HepG2 (cell line): ENCODE data around the gene UNKL. TPM values are rescaled to one million over a fixed set of nuclear protein-coding genes. Genes with fewer than 3 reads are reported as not detected.

Experiments used
- AHR ChIP-seq: IDR thresholded peaks from 2 replicates; pipeline ENCODE4 v1.6.1; 2018; ENCODE audit warnings: missing genetic modification reagents, missing compliant biosample characterization
- EEA1 ChIP-seq: sonication (generic); formaldehyde crosslinking; IDR thresholded peaks from 2 replicates; pipeline ENCODE4 v1.5.1; 2020; ENCODE audit warnings: mild to moderate bottlenecking, missing genetic modification reagents, borderline replicate concordance
- ELF4 ChIP-seq: sonication (generic); formaldehyde crosslinking; IDR thresholded peaks from 2 replicates; pipeline ENCODE4 v1.5.0; 2020; ENCODE audit warnings: missing genetic modification reagents, mild to moderate bottlenecking, moderate library complexity, borderline replicate concordance
- FIP1L1 ChIP-seq: fragments of 200-400 bp; formaldehyde crosslinking; IDR thresholded peaks from 2 replicates; pipeline ENCODE4 v1.6.1; 2018; ENCODE audit warnings: low read depth, mild to moderate bottlenecking, low read length, moderate library complexity, borderline replicate concordance; ENCODE audit not compliant: insufficient read depth
- FOXA3 ChIP-seq: IDR thresholded peaks from 2 replicates; pipeline ENCODE4 v1.6.1; 2016; ENCODE audit warnings: missing genetic modification reagents, missing compliant biosample characterization
- GATA4 ChIP-seq: sonication (generic); IDR thresholded peaks from 2 replicates; pipeline ENCODE4 v1.6.1; 2016; ENCODE audit warnings: antibody characterized with exemption, low read depth, borderline replicate concordance
- MED1 ChIP-seq: sonication (generic); formaldehyde crosslinking; IDR thresholded peaks from 2 replicates; pipeline ENCODE4 v1.4.0; 2020; ENCODE audit warnings: missing genetic modification reagents
- MYC ChIP-seq: sonication (generic); formaldehyde crosslinking; IDR thresholded peaks from 2 replicates; pipeline ENCODE4 v1.9.0; 2021; ENCODE audit warnings: missing genetic modification reagents, borderline replicate concordance
- ONECUT2 ChIP-seq: sonication (generic); formaldehyde crosslinking; IDR thresholded peaks from 2 replicates; pipeline ENCODE4 v1.4.0; 2020; ENCODE audit warnings: missing genetic modification reagents
- SNAI1 ChIP-seq: sonication (generic); formaldehyde crosslinking; IDR thresholded peaks from 2 replicates; pipeline ENCODE4 v1.5.0; 2020; ENCODE audit warnings: mild to moderate bottlenecking, missing genetic modification reagents, borderline replicate concordance
- SP4 ChIP-seq: sonication (generic); formaldehyde crosslinking; IDR thresholded peaks from 2 replicates; pipeline ENCODE4 v1.8.1; 2023; ENCODE audit warnings: mild to moderate bottlenecking, missing genetic modification reagents
- SUZ12 ChIP-seq: fragments of 150-350 bp; IDR thresholded peaks from 2 replicates; pipeline ENCODE4 v1.6.1; 2014; ENCODE audit warnings: low read depth, low read length
- TBX2 ChIP-seq: sonication (generic); formaldehyde crosslinking; IDR thresholded peaks from 2 replicates; pipeline ENCODE4 v1.5.0; 2020; ENCODE audit warnings: missing genetic modification reagents, mild to moderate bottlenecking, borderline replicate concordance
- ZNF101 ChIP-seq: sonication (generic); formaldehyde crosslinking; IDR thresholded peaks from 2 replicates; pipeline ENCODE4 v1.4.0; 2020; ENCODE audit warnings: mild to moderate bottlenecking, low read depth, missing genetic modification reagents, borderline replicate concordance
- ZNF12 ChIP-seq: sonication (generic); formaldehyde crosslinking; IDR thresholded peaks from 2 replicates; pipeline ENCODE4 v1.5.0; 2020; ENCODE audit warnings: missing genetic modification reagents
- ZNF207 ChIP-seq: fragments of 450-650 bp; IDR thresholded peaks from 2 replicates; pipeline ENCODE4 v1.6.1; 2016; ENCODE audit warnings: antibody characterized with exemption, borderline replicate concordance
- ZNF331 ChIP-seq: sonication (generic); formaldehyde crosslinking; IDR thresholded peaks from 2 replicates; pipeline ENCODE4 v1.4.0; 2020; ENCODE audit warnings: missing genetic modification reagents
- polyA plus RNA-seq, 8 experiments: library from polyadenylated mRNA; depleted of rRNA in 3 of 8; stranded (reverse) in 7 of 8; unstranded in 1 of 8; fragments of >200 nt; fragmentation: Illumina TruSeq in 4 of 8; extraction: Trizol in 4 of 8; gene quantifications; 2 replicates each; pipeline versions ENCODE4 v1.2.1 to v1.2.3, GENCODE V29; 2011 to 2016; ENCODE audit warnings: low read depth in 4 of 8, missing spikeins in 1 of 8, mixed read lengths in 1 of 8; ENCODE audit not compliant: insufficient read depth in 1 of 8
- total RNA-seq, 5 experiments: library from RNA; depleted of rRNA; stranded (reverse); fragments of >200 nt; fragmentation: Illumina TruSeq; extraction: Trizol; gene quantifications; 2 replicates each; pipeline ENCODE4 v1.2.3, GENCODE V29; 2016; ENCODE audit warnings: low read depth in 1 of 5
- TF ChIP-seq, protein P1 (sequence below): fragments of 450-650 bp; IDR thresholded peaks from 2 replicates; pipeline ENCODE4 v1.6.1; 2016
- TF ChIP-seq, protein P2 (sequence below): sonication (generic); formaldehyde crosslinking; IDR thresholded peaks from 2 replicates; pipeline ENCODE4 v1.5.0; 2020; ENCODE audit warnings: mild to moderate bottlenecking, low read depth, missing genetic modification reagents, borderline replicate concordance
- TF ChIP-seq, protein P3 (sequence below): sonication (generic); formaldehyde crosslinking; IDR thresholded peaks from 2 replicates; pipeline ENCODE4 v1.5.0; 2020; ENCODE audit warnings: missing genetic modification reagents
- TF ChIP-seq, protein P4 (sequence below): sonication (generic); formaldehyde crosslinking; IDR thresholded peaks from 2 replicates; pipeline ENCODE4 v1.4.0; 2020; ENCODE audit warnings: missing genetic modification reagents
- TF ChIP-seq, protein P5 (sequence below): sonication (generic); formaldehyde crosslinking; IDR thresholded peaks from 2 replicates; pipeline ENCODE4 v1.4.0; 2020; ENCODE audit warnings: missing genetic modification reagents, borderline replicate concordance

UNKL gene
- total and polyA plus RNA-seq, 2 of the 13 experiments (the other 11 are each of a cell fraction or from before 2014, with no cell fraction given), result 10.4 to 17.6 TPM

DNA sequence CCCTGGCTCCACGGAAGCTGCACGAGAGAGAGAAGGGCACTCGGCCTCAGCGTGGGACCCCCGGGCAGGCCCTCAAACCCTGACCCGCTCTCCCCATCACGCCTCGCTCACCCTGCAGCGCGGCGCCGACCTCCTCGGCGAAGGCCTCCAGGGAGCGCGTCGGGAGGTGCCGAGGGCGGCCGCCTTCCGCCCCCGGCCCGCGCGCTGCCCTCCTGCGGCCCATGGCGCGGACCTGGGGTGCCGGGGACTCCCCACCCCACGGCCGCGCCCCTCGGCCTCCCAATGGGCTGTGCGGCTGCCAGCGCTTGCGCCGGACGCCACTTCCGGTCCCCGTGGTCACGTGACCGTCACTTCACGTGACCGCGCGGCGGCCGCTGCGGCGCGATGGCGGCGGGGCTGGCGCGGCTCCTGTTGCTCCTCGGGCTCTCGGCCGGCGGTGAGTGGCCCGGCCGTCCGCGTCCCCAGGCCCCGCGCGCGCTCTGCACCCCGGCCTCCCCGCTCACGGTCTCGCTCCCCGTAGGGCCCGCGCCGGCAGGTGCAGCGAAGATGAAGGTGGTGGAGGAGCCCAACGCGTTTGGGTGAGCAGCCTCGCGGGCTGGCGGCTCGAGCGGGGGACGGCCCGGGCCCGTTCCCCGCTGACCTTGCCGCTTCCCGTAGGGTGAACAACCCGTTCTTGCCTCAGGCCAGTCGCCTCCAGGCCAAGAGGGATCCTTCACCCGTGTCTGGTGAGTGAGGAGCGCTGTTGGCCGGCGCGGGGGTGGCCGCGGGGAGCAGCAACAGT is 62.7 kb downstream of the UNKL start, which contains the start of the genes GNPTG and TSR3 (continued):
- TF ChIP-seq ELF4 (CRISPR knock-in tag) (no peak), ONECUT2 (CRISPR knock-in tag) (no peak), TBX2 (CRISPR knock-in tag) (no peak), FOXA3 (CRISPR knock-in tag) (peak; percentile 55; the same call in 1 of the 2 replicates), MED1 (CRISPR knock-in tag) (peak; percentile 75), SUZ12 (no peak), MYC (CRISPR knock-in tag) (peak; percentile 85), GATA4 (no peak), EEA1 (CRISPR knock-in tag) (no peak), ZNF331 (CRISPR knock-in tag) (peak; percentile 63; the same call in 1 of the 2 replicates), AHR (CRISPR knock-in tag) (no peak), SP4 (CRISPR knock-in tag) (peak; percentile 87), SNAI1 (no peak), ZNF12 (no peak), ZNF101 (no peak), ZNF207 (no peak), FIP1L1 (no peak)
- TF ChIP-seq, protein P1, sequence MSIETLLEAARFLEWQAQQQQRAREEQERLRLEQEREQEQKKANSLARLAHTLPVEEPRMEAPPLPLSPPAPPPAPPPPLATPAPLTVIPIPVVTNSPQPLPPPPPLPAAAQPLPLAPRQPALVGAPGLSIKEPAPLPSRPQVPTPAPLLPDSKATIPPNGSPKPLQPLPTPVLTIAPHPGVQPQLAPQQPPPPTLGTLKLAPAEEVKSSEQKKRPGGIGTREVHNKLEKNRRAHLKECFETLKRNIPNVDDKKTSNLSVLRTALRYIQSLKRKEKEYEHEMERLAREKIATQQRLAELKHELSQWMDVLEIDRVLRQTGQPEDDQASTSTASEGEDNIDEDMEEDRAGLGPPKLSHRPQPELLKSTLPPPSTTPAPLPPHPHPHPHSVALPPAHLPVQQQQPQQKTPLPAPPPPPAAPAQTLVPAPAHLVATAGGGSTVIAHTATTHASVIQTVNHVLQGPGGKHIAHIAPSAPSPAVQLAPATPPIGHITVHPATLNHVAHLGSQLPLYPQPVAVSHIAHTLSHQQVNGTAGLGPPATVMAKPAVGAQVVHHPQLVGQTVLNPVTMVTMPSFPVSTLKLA, result 0 out of 2 replicates have a peak, but pooled peaks have one; percentile 16
- TF ChIP-seq, protein P2, sequence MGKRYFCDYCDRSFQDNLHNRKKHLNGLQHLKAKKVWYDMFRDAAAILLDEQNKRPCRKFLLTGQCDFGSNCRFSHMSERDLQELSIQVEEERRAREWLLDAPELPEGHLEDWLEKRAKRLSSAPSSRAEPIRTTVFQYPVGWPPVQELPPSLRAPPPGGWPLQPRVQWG, result no peak
- TF ChIP-seq, protein P3, sequence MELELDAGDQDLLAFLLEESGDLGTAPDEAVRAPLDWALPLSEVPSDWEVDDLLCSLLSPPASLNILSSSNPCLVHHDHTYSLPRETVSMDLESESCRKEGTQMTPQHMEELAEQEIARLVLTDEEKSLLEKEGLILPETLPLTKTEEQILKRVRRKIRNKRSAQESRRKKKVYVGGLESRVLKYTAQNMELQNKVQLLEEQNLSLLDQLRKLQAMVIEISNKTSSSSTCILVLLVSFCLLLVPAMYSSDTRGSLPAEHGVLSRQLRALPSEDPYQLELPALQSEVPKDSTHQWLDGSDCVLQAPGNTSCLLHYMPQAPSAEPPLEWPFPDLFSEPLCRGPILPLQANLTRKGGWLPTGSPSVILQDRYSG (CRISPR knock-in tag), result no peak
- TF ChIP-seq, protein P4, sequence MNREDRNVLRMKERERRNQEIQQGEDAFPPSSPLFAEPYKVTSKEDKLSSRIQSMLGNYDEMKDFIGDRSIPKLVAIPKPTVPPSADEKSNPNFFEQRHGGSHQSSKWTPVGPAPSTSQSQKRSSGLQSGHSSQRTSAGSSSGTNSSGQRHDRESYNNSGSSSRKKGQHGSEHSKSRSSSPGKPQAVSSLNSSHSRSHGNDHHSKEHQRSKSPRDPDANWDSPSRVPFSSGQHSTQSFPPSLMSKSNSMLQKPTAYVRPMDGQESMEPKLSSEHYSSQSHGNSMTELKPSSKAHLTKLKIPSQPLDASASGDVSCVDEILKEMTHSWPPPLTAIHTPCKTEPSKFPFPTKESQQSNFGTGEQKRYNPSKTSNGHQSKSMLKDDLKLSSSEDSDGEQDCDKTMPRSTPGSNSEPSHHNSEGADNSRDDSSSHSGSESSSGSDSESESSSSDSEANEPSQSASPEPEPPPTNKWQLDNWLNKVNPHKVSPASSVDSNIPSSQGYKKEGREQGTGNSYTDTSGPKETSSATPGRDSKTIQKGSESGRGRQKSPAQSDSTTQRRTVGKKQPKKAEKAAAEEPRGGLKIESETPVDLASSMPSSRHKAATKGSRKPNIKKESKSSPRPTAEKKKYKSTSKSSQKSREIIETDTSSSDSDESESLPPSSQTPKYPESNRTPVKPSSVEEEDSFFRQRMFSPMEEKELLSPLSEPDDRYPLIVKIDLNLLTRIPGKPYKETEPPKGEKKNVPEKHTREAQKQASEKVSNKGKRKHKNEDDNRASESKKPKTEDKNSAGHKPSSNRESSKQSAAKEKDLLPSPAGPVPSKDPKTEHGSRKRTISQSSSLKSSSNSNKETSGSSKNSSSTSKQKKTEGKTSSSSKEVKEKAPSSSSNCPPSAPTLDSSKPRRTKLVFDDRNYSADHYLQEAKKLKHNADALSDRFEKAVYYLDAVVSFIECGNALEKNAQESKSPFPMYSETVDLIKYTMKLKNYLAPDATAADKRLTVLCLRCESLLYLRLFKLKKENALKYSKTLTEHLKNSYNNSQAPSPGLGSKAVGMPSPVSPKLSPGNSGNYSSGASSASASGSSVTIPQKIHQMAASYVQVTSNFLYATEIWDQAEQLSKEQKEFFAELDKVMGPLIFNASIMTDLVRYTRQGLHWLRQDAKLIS, result no peak
- TF ChIP-seq, protein P5, sequence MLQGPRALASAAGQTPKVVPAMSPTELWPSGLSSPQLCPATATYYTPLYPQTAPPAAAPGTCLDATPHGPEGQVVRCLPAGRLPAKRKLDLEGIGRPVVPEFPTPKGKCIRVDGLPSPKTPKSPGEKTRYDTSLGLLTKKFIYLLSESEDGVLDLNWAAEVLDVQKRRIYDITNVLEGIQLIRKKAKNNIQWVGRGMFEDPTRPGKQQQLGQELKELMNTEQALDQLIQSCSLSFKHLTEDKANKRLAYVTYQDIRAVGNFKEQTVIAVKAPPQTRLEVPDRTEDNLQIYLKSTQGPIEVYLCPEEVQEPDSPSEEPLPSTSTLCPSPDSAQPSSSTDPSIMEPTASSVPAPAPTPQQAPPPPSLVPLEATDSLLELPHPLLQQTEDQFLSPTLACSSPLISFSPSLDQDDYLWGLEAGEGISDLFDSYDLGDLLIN, result no peak
